ENCODE measurements around the gene ENOPH1. TPM values are rescaled to one million over a fixed set of nuclear protein-coding genes. Genes with fewer than 3 reads are reported as not detected.

ENOPH1 gene
- total and polyA plus RNA-seq, 2 of the 13 experiments (the other 11 are each of a cell fraction or from before 2014, with no cell fraction given): 15.5 to 64.3 TPM

GRCh38 chr4:82499738-82500434, 69.5 kb downstream of the ENOPH1 start:
- H3K9me3 ChIP-seq (ENCODE audit: low read length): no peaks in the 10 kb centered on the region
- no peaks in the 10 kb centered on the region for H4K20me1 ChIP-seq (ENCODE audit: insufficient read depth, low read length)
- no peak overlapping the region for H3K4me3 ChIP-seq (replicated peaks in 1 of 3; ENCODE audit: insufficient read depth in 1 of 3, low read depth in 2 of 3, low read length in 3 of 3)
- H3K27ac ChIP-seq (ENCODE audit: extremely low read length, insufficient read depth, low read length): no peak overlapping the region
- H3K4me1 ChIP-seq (ENCODE audit: insufficient read depth, low read length): no peaks in the 10 kb centered on the region
- no peak for ATAC-seq
- WGBS (ENCODE audit: low lambda C conversion rate): 69% methylated on average over 6 of the region's 6 CpGs
- FAIRE-seq: no peak
- H3K79me2 ChIP-seq (ENCODE audit: insufficient read depth, low read length): no peaks in the 10 kb centered on the region
- ChIA-PET CTCF (ENCODE audit: low intra/inter-chr PET ratio, low total read pairs) (no interaction called here), POLR2A (no interaction called here)
- intact Hi-C loops (cut with micrococcal nuclease; ENCODE audit: unreplicated experiment): no loop called here
- H2AFZ ChIP-seq (ENCODE audit: low read length): no peak overlapping the region
- no peak overlapping the region for H3K4me2 ChIP-seq (ENCODE audit: low read depth, low read length)
- no peaks in the 10 kb centered on the region for H3K36me3 ChIP-seq (replicated peaks in 1 of 2; ENCODE audit: control insufficient read depth in 1 of 2, insufficient read depth in 2 of 2, low read length in 2 of 2)
- TF ChIP-seq ZNF180 (CRISPR knock-in tag; IDR thresholded peaks at IDR 0.05; ENCODE audit: borderline replicate concordance, low read depth) (no peak), ZNF780A (CRISPR knock-in tag; IDR thresholded peaks at IDR 0.05) (no peak), HNRNPL (IDR thresholded peaks at IDR 0.05; ENCODE audit: low read depth, low read length) (no peak), STAT6 (CRISPR knock-in tag; IDR thresholded peaks at IDR 0.05; ENCODE audit: borderline replicate concordance) (no peak), HNF4G (IDR thresholded peaks at IDR 0.05; ENCODE audit: borderline replicate concordance, low read depth, low read length) (no peak), HNF4G (CRISPR knock-in tag; IDR thresholded peaks at IDR 0.05; ENCODE audit: borderline replicate concordance, low read depth) (no peak), FIP1L1 (IDR thresholded peaks at IDR 0.05; ENCODE audit: borderline replicate concordance, insufficient read depth, low read depth, low read length) (no peak), YEATS2 (CRISPR knock-in tag; IDR thresholded peaks at IDR 0.05; ENCODE audit: borderline replicate concordance) (no peak)
- H3K27me3 ChIP-seq (ENCODE audit: control insufficient read depth in 1 of 2, insufficient read depth in 2 of 2, low read length in 2 of 2): no peaks in the 10 kb centered on the region
- no peak overlapping the region for H3K9ac ChIP-seq (ENCODE audit: insufficient read depth, low read depth, low read length)
- no TSS peak for BruUV-seq (replicated peaks)
- DNase-seq (ENCODE audit: low spot score): no peak
- in situ Hi-C loops (cut with HindIII; ENCODE audit: extremely low pct_ligation_motif_present, low pct_unique_long_range_greater_than_20kb): no loop called here
